Neural cell (in vitro differentiated cells): ENCODE results near the gene NT5DC3. TPM values are rescaled to one million over a fixed set of nuclear protein-coding genes. Genes with fewer than 3 reads are reported as not detected.

Source experiments
- H2AFZ ChIP-seq: fragments of 200-600, 300-800 bp; sonication (generic), shearing (Covaris generic); 2 replicates; pipeline ENCODE4 v1.6.0; 2014; ENCODE audit warnings: low read depth, mild to moderate bottlenecking, antibody characterized with exemption, low read length, moderate library complexity
- H3F3A ChIP-seq: fragments of 200-600 bp; shearing (Covaris generic); 2 replicates; pipeline ENCODE4 v1.6.1; 2016; ENCODE audit warnings: mild to moderate bottlenecking, moderate library complexity, mixed read lengths, antibody characterized with exemption, low read length; ENCODE audit not compliant: insufficient read depth, poor library complexity, severe bottlenecking
- H3K27ac ChIP-seq: fragments of 200-600, 300-800 bp; sonication (generic), shearing (Covaris generic); 2 replicates; pipeline ENCODE4 v1.5.1; 2014; ENCODE audit warnings: mild to moderate bottlenecking, low read length, moderate library complexity
- H3K27me3 ChIP-seq: fragments of 300-800, 200-600 bp; sonication (generic), shearing (Covaris generic); 2 replicates; pipeline ENCODE4 v1.6.0; 2014; ENCODE audit warnings: mild to moderate bottlenecking, low read depth, low read length, moderate library complexity; ENCODE audit not compliant: insufficient read depth
- H3K36me3 ChIP-seq: fragments of 300-800, 200-600 bp; sonication (generic), shearing (Covaris generic); 2 replicates; pipeline ENCODE4 v1.5.1; 2014; ENCODE audit warnings: mild to moderate bottlenecking, antibody characterized with exemption, low read length, moderate library complexity; ENCODE audit not compliant: insufficient read depth
- H3K4me2 ChIP-seq: fragments of 300-800, 200-600 bp; sonication (generic), shearing (Covaris generic); 2 replicates; pipeline ENCODE4 v1.6.0; 2014; ENCODE audit warnings: mild to moderate bottlenecking, low read length
- H3K4me3 ChIP-seq: fragments of 300-800, 200-600 bp; sonication (generic), shearing (Covaris generic); 2 replicates; pipeline ENCODE4 v1.5.1; 2014; ENCODE audit warnings: mild to moderate bottlenecking, low read length, moderate library complexity
- H3K79me2 ChIP-seq: fragments of 200-600 bp; shearing (Covaris generic); replicated peaks from 2 replicates; pipeline ENCODE4 v1.6.0; 2014; ENCODE audit warnings: mild to moderate bottlenecking, low read length, moderate library complexity; ENCODE audit not compliant: insufficient read depth
- H3K9ac ChIP-seq: fragments of 300-800, 200-600 bp; sonication (generic), shearing (Covaris generic); 2 replicates; pipeline ENCODE4 v1.6.1; 2016; ENCODE audit warnings: mild to moderate bottlenecking, low read length, mixed read lengths
- H3K9me2 ChIP-seq: fragments of 200-600 bp; shearing (Covaris generic); 2 replicates; pipeline ENCODE4 v1.6.1; 2016; ENCODE audit warnings: mild to moderate bottlenecking, low read length, mixed read lengths; ENCODE audit not compliant: insufficient read depth
- H3K9me3 ChIP-seq: fragments of 200-600, 300-800 bp; sonication (generic), shearing (Covaris generic); 2 replicates; pipeline ENCODE4 v1.6.1; 2016; ENCODE audit warnings: mild to moderate bottlenecking, mixed run types, low read length, moderate library complexity, mixed read lengths
- H4K20me1 ChIP-seq: fragments of 200-600 bp; shearing (Covaris generic); 2 replicates; pipeline ENCODE4 v1.6.1; 2016; ENCODE audit warnings: mild to moderate bottlenecking, mixed run types; ENCODE audit not compliant: insufficient read depth
- EP300 ChIP-seq: fragments of 450-650 bp; conservative IDR thresholded peaks from 2 replicates; pipeline ENCODE4 v1.6.1; 2014; ENCODE audit warnings: antibody characterized with exemption, mild to moderate bottlenecking, moderate library complexity; ENCODE audit not compliant: poor library complexity, severe bottlenecking
- EZH2 ChIP-seq: fragments of 200-600, 300-800 bp; shearing (Covaris generic), sonication (generic); IDR thresholded peaks from 2 replicates; pipeline ENCODE4 v1.6.1; 2014; ENCODE audit warnings: antibody characterized with exemption, low read length, borderline replicate concordance, mild to moderate bottlenecking; ENCODE audit not compliant: insufficient read depth, poor library complexity, severe bottlenecking
- MXI1 ChIP-seq: fragments of 450-650 bp; conservative IDR thresholded peaks from 2 replicates; pipeline ENCODE4 v1.6.1; 2014; ENCODE audit warnings: antibody characterized with exemption, mild to moderate bottlenecking; ENCODE audit not compliant: poor library complexity, severe bottlenecking
- POLR2AphosphoS5 ChIP-seq: IDR thresholded peaks from 2 replicates; pipeline ENCODE4 v1.6.1; 2012
- RAD21 ChIP-seq: fragments of 450-650 bp; conservative IDR thresholded peaks from 2 replicates; pipeline ENCODE4 v1.6.1; 2014; ENCODE audit warnings: antibody characterized with exemption, mild to moderate bottlenecking, moderate library complexity
- SMC3 ChIP-seq: fragments of 450-650 bp; conservative IDR thresholded peaks from 2 replicates; pipeline ENCODE4 v1.6.1; 2014; ENCODE audit warnings: antibody characterized with exemption, mild to moderate bottlenecking, moderate library complexity; ENCODE audit not compliant: poor library complexity
- TAF1 ChIP-seq: IDR thresholded peaks from 2 replicates; pipeline ENCODE4 v1.6.1; 2012; ENCODE audit warnings: low read depth
- polyA plus RNA-seq: library from polyadenylated mRNA; depleted of rRNA; stranded (reverse); fragments of >200 nt; gene quantifications from 2 replicates; pipeline ENCODE4 v1.2.3, GENCODE V29; 2014
- TF ChIP-seq, protein P1 (sequence below): fragments of 450-650 bp; IDR thresholded peaks from 2 replicates; pipeline ENCODE4 v1.5.1; 2014; ENCODE audit warnings: antibody characterized with exemption, mild to moderate bottlenecking, moderate library complexity; ENCODE audit not compliant: poor library complexity, severe bottlenecking
- TF ChIP-seq, protein P2 (sequence below): IDR thresholded peaks from 2 replicates; pipeline ENCODE4 v1.6.1; 2012; ENCODE audit warnings: borderline replicate concordance

NT5DC3 gene
- polyA plus RNA-seq, 1 donor from 2014 or later: 4.0 TPM

GRCh38 chr12:103848143-103848542 lies 7.1 kb upstream of the NT5DC3 start:
- H3K4me3 ChIP-seq: no peak overlapping the region
- H3K9me2 ChIP-seq: no peaks in the 10 kb centered on the region
- no peaks in the 10 kb centered on the region for H3F3A ChIP-seq
- H4K20me1 ChIP-seq: no peaks in the 10 kb centered on the region
- H3K9me3 ChIP-seq: no peaks in the 10 kb centered on the region
- no peaks in the 10 kb centered on the region for H3K79me2 ChIP-seq
- H3K27me3 ChIP-seq: no peaks in the 10 kb centered on the region
- no peak overlapping the region for H2AFZ ChIP-seq
- no peak overlapping the region for H3K27ac ChIP-seq
- TF ChIP-seq MXI1: no peak
- TF ChIP-seq SMC3: no peak
- TF ChIP-seq, protein P1, sequence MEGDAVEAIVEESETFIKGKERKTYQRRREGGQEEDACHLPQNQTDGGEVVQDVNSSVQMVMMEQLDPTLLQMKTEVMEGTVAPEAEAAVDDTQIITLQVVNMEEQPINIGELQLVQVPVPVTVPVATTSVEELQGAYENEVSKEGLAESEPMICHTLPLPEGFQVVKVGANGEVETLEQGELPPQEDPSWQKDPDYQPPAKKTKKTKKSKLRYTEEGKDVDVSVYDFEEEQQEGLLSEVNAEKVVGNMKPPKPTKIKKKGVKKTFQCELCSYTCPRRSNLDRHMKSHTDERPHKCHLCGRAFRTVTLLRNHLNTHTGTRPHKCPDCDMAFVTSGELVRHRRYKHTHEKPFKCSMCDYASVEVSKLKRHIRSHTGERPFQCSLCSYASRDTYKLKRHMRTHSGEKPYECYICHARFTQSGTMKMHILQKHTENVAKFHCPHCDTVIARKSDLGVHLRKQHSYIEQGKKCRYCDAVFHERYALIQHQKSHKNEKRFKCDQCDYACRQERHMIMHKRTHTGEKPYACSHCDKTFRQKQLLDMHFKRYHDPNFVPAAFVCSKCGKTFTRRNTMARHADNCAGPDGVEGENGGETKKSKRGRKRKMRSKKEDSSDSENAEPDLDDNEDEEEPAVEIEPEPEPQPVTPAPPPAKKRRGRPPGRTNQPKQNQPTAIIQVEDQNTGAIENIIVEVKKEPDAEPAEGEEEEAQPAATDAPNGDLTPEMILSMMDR: no peak
- no peak for TF ChIP-seq TAF1
- no peak for TF ChIP-seq EP300
- TF ChIP-seq, protein P2, sequence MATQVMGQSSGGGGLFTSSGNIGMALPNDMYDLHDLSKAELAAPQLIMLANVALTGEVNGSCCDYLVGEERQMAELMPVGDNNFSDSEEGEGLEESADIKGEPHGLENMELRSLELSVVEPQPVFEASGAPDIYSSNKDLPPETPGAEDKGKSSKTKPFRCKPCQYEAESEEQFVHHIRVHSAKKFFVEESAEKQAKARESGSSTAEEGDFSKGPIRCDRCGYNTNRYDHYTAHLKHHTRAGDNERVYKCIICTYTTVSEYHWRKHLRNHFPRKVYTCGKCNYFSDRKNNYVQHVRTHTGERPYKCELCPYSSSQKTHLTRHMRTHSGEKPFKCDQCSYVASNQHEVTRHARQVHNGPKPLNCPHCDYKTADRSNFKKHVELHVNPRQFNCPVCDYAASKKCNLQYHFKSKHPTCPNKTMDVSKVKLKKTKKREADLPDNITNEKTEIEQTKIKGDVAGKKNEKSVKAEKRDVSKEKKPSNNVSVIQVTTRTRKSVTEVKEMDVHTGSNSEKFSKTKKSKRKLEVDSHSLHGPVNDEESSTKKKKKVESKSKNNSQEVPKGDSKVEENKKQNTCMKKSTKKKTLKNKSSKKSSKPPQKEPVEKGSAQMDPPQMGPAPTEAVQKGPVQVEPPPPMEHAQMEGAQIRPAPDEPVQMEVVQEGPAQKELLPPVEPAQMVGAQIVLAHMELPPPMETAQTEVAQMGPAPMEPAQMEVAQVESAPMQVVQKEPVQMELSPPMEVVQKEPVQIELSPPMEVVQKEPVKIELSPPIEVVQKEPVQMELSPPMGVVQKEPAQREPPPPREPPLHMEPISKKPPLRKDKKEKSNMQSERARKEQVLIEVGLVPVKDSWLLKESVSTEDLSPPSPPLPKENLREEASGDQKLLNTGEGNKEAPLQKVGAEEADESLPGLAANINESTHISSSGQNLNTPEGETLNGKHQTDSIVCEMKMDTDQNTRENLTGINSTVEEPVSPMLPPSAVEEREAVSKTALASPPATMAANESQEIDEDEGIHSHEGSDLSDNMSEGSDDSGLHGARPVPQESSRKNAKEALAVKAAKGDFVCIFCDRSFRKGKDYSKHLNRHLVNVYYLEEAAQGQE: no peak
- no peak for TF ChIP-seq POLR2AphosphoS5
- TF ChIP-seq RAD21: no peak
- no peak for TF ChIP-seq EZH2
- no peak overlapping the region for H3K9ac ChIP-seq
- no peaks in the 10 kb centered on the region for H3K36me3 ChIP-seq
- no peak overlapping the region for H3K4me2 ChIP-seq

DNA sequence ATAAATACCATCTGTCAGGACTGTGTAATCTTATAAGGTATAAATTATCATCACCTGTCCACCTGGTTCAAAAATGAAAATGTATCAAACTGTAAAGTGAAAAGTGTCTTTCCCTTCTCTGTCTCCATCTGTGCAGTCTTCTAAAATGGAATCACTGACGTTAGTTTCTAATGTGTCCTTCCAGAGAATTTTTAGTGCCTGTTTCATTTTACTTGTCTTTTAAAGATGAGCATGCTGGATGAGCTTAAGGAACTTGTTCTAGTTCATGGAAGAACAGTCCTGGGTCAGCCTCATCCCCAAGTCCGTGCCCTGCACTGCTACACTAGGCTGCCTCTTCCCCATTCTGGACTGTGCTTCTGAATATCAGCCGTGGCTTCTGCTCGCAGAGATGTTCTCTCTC lies 5.4 kb upstream of the NT5DC3 start:
- no peaks in the 10 kb centered on the region for H3K36me3 ChIP-seq
- no peak overlapping the region for H3K9ac ChIP-seq
- no peaks in the 10 kb centered on the region for H3K9me3 ChIP-seq
- no peak overlapping the region for H3K4me2 ChIP-seq
- TF ChIP-seq, protein P1: no peak
- TF ChIP-seq EZH2 (no peak), SMC3 (no peak), MXI1 (no peak), TAF1 (no peak), RAD21 (no peak), POLR2AphosphoS5 (no peak), EP300 (no peak)
- TF ChIP-seq, protein P2: no peak
- no peak overlapping the region for H2AFZ ChIP-seq
- H3K27ac ChIP-seq: no peak overlapping the region
- no peaks in the 10 kb centered on the region for H3K79me2 ChIP-seq
- no peaks in the 10 kb centered on the region for H3K27me3 ChIP-seq
- H3K4me3 ChIP-seq: no peak overlapping the region
- H3F3A ChIP-seq: no peaks in the 10 kb centered on the region
- no peaks in the 10 kb centered on the region for H3K9me2 ChIP-seq
- H4K20me1 ChIP-seq: no peaks in the 10 kb centered on the region
